ENCODE data around the gene FNIP1.

FNIP1 gene

GRCh38 chr5:131627207-131627865 is 169.5 kb downstream of the FNIP1 start:
- TF ChIP-seq CREB1 (IDR thresholded peaks at IDR 0.05; ENCODE audit: low read depth) (no peak), EGR1 (IDR thresholded peaks at IDR 0.05) (no peak), ZBTB7A (IDR thresholded peaks at IDR 0.05; ENCODE audit: low read depth) (no peak), TEAD4 (IDR thresholded peaks at IDR 0.05) (no peak), FOXM1 (IDR thresholded peaks at IDR 0.05; ENCODE audit: borderline replicate concordance, low read depth) (no peak), USF1 (IDR thresholded peaks at IDR 0.05) (no peak), TAF1 (IDR thresholded peaks at IDR 0.05; ENCODE audit: low read depth) (no peak), EP300 (IDR thresholded peaks at IDR 0.05; ENCODE audit: borderline replicate concordance) (no peak), YY1 (IDR thresholded peaks at IDR 0.05; ENCODE audit: low read depth) (no peak)

- TF ChIP-seq TCF12 (IDR thresholded peaks at IDR 0.05; ENCODE audit: low read depth) (no peak), REST (IDR thresholded peaks at IDR 0.05; ENCODE audit: low read depth) (no peak), FOXM1 (IDR thresholded peaks at IDR 0.05; ENCODE audit: borderline replicate concordance, low read depth) (no peak), EP300 (IDR thresholded peaks at IDR 0.05; ENCODE audit: borderline replicate concordance) (no peak), CREB1 (IDR thresholded peaks at IDR 0.05; ENCODE audit: low read depth) (no peak), YY1 (IDR thresholded peaks at IDR 0.05; ENCODE audit: low read depth) (no peak), RAD21 (IDR thresholded peaks at IDR 0.05; ENCODE audit: low read depth) (no peak), EGR1 (IDR thresholded peaks at IDR 0.05) (no peak), USF1 (IDR thresholded peaks at IDR 0.05) (no peak), TEAD4 (IDR thresholded peaks at IDR 0.05) (no peak), CEBPB (IDR thresholded peaks at IDR 0.05) (no peak), MAX (IDR thresholded peaks at IDR 0.05) (no peak), TAF1 (IDR thresholded peaks at IDR 0.05; ENCODE audit: low read depth) (no peak), ZBTB7A (IDR thresholded peaks at IDR 0.05; ENCODE audit: low read depth) (no peak), NFIC (IDR thresholded peaks at IDR 0.05) (no peak)
These were observed 174.2 kb downstream of the FNIP1 start for GRCh38 chr5:131622633-131623032.

- no peak for TF ChIP-seq MAX (IDR thresholded peaks at IDR 0.05)
- no peak for TF ChIP-seq USF1 (IDR thresholded peaks at IDR 0.05)
- TF ChIP-seq CREB1 (IDR thresholded peaks at IDR 0.05; ENCODE audit: low read depth) = no peak
- TF ChIP-seq TCF12 (IDR thresholded peaks at IDR 0.05; ENCODE audit: low read depth) = no peak
- TF ChIP-seq YY1 (IDR thresholded peaks at IDR 0.05; ENCODE audit: low read depth) = no peak
- TF ChIP-seq ZBTB7A (IDR thresholded peaks at IDR 0.05; ENCODE audit: low read depth) = no peak
- TF ChIP-seq NFIC (IDR thresholded peaks at IDR 0.05) = no peak
- TF ChIP-seq EGR1 (IDR thresholded peaks at IDR 0.05) = no peak
- TF ChIP-seq TAF1 (IDR thresholded peaks at IDR 0.05; ENCODE audit: low read depth) = no peak
- no peak for TF ChIP-seq EP300 (IDR thresholded peaks at IDR 0.05; ENCODE audit: borderline replicate concordance)
- no peak for TF ChIP-seq TEAD4 (IDR thresholded peaks at IDR 0.05)
- no peak for TF ChIP-seq FOXM1 (IDR thresholded peaks at IDR 0.05; ENCODE audit: borderline replicate concordance, low read depth)
- TF ChIP-seq REST (IDR thresholded peaks at IDR 0.05; ENCODE audit: low read depth) = no peak
- no peak for TF ChIP-seq CEBPB (IDR thresholded peaks at IDR 0.05)
- TF ChIP-seq RAD21 (IDR thresholded peaks at IDR 0.05; ENCODE audit: low read depth) = no peak
These were observed 177.7 kb downstream of the FNIP1 start for GRCh38 chr5:131619102-131619501.

GRCh38 chr5:131617140-131617822 is 179.5 kb downstream of the FNIP1 start:
- TF ChIP-seq YY1 (IDR thresholded peaks at IDR 0.05; ENCODE audit: low read depth) (no peak), FOXM1 (IDR thresholded peaks at IDR 0.05; ENCODE audit: borderline replicate concordance, low read depth) (no peak), USF1 (IDR thresholded peaks at IDR 0.05) (no peak), TAF1 (IDR thresholded peaks at IDR 0.05; ENCODE audit: low read depth) (no peak), RAD21 (IDR thresholded peaks at IDR 0.05; ENCODE audit: low read depth) (no peak), EP300 (IDR thresholded peaks at IDR 0.05; ENCODE audit: borderline replicate concordance) (no peak), EGR1 (IDR thresholded peaks at IDR 0.05) (no peak), TCF12 (IDR thresholded peaks at IDR 0.05; ENCODE audit: low read depth) (no peak), TEAD4 (IDR thresholded peaks at IDR 0.05) (no peak), REST (IDR thresholded peaks at IDR 0.05; ENCODE audit: low read depth) (no peak), MAX (IDR thresholded peaks at IDR 0.05) (no peak), ZBTB7A (IDR thresholded peaks at IDR 0.05; ENCODE audit: low read depth) (no peak), CEBPB (IDR thresholded peaks at IDR 0.05) (no peak)
